ENCODE results near the gene MTR.

Gene MTR

DNA sequence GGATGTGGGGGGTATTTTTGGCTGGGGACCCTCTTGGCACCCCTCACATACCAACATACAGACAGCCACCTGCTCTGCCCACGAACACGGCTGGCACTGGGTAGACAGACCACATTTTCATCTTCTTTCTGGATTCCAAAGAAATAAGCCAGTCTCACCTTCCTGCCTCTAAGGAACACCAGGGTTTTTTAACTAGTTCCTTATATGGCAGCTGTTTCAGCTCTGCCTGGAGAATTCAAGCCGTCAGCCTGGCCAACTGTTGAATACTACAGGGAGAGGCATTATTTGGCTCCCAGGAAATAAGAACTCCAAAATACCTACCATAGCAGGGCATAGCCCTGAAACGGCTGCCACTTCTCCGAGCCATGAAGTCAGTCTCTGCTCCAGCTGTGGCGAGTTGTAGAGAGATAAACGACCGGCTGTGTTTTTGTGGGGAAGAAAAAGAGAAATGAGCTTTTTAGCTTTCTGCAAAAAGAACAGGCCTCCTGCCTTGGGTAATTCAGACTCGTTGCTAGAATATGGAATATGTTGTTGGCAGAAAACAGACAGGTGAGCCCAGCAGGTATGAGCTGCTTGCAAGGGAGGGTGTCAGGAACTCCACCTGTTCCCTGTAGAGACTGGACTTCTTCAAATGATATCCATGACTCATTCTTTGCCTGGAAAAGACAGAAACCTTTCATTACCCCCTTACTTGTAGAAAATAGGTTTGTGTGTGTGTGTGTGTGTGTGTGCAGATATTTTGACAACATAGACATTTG lies 157.3 kb downstream of the MTR start:
- DNase-seq (ENCODE audit: low spot score), result no peak

- DNase-seq (ENCODE audit: low spot score), result no peak
Observed at GRCh38 chr1:236953151-236953700, 158.1 kb downstream of the MTR start.

Measured in hepatic stellate cell (primary cell).